ENCODE results near the gene TTLL11. TPM values are rescaled to one million over a fixed set of nuclear protein-coding genes. Genes with fewer than 3 reads are reported as not detected.
A peak's percentile ranks its signal among the peaks of the same experiment; 100 is the strongest.

TTLL11 gene, protein sequence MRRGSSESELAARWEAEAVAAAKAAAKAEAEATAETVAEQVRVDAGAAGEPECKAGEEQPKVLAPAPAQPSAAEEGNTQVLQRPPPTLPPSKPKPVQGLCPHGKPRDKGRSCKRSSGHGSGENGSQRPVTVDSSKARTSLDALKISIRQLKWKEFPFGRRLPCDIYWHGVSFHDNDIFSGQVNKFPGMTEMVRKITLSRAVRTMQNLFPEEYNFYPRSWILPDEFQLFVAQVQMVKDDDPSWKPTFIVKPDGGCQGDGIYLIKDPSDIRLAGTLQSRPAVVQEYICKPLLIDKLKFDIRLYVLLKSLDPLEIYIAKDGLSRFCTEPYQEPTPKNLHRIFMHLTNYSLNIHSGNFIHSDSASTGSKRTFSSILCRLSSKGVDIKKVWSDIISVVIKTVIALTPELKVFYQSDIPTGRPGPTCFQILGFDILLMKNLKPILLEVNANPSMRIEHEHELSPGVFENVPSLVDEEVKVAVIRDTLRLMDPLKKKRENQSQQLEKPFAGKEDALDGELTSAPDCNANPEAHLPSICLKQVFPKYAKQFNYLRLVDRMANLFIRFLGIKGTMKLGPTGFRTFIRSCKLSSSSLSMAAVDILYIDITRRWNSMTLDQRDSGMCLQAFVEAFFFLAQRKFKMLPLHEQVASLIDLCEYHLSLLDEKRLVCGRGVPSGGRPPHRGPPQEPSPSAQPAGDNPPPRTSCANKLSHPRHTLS
- polyA plus RNA-seq (2013, experiment 1 of 2) = 1.2 TPM
- polyA plus RNA-seq (2013, experiment 2 of 2) = 0.95 TPM

DNA sequence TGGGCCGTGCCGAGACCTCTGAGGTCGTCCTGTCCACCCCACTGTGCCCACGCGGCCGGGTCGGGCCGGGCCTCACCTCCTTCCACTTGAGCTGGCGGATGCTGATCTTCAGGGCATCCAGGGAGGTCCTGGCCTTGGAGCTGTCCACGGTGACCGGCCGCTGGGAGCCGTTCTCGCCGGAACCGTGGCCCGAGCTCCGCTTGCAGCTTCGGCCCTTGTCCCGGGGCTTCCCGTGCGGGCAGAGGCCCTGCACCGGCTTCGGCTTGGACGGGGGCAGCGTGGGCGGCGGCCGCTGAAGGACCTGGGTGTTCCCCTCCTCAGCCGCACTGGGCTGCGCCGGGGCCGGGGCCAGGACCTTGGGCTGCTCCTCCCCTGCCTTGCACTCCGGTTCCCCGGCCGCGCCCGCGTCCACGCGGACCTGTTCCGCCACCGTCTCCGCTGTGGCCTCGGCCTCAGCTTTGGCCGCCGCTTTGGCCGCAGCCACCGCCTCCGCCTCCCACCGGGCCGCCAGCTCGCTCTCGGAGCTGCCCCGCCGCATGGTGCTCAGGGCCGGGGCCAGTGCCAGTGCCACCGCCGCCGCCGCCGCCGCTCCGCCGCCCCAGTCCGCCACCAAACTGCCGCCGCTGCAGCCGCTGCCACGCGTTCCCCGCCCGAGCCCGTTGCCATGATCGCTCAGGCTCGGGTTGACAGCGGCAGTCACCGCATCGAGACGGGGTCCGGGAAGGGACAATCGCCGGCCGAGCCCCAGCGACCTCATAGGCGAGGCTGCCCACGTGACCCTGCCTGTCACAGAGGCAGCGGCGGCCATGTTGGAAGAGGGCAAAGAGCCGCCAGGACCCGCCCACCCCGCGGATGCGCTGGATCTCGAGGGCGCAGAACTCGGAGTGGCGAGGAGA lies at the start of gene TTLL11:
Gene TTLL11, minus strand, starts transcription at position 698 of the 896 bp plus-strand sequence. Its CDS starts 160 bp downstream, at position 538.
- Histone ChIP-seq H3K27me3 (ENCODE audit: insufficient read depth, low read length) (peaks cover 57% of the 10 kb centered on the region), H3K27ac (ENCODE audit: low read depth, low read length) (no peak within 1 kb of the TSS), H3K4me3 (ENCODE audit: low read length) (peak within 1 kb of the TSS; percentile 83), H3K4me1 (ENCODE audit: insufficient read depth, low read length) (no peaks in the 10 kb centered on the region), H3K9me3 (ENCODE audit: insufficient read depth, low read depth, low read length) (no peaks in the 10 kb centered on the region), H3K36me3 (ENCODE audit: insufficient read depth, low read length) (no peaks in the 10 kb centered on the region), H3K9ac (ENCODE audit: low read depth, low read length) (no peak within 1 kb of the TSS)
- 1% methylated on average over 98 of the region's 98 CpGs for WGBS

DNA sequence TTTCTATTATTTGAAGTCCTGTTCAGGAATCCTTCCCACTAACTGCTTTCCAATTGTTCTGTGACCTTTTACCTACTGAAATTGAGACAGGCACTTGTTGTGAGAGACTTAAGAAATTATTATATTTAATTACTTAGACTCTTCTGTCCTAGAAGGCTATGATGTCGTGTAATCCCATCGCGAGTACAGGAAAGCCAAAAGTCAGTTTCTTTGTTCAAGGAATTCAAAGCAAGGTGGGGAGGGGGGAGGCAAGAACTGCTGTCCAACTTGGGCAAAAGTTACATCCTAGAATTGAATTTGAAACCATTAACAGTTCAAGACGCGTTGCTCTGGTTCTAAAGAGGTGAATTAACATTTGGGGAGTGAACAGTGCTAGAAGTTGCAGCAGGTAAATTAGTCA lies 48.6 kb upstream of the TTLL11 start:
- 0 out of 2 replicates have a peak, but pooled peaks cover 6% of the 10 kb centered on the region for H3K4me1 ChIP-seq (ENCODE audit: insufficient read depth, low read length)
- 96% methylated on average over 5 of the region's 5 CpGs for WGBS

DNA sequence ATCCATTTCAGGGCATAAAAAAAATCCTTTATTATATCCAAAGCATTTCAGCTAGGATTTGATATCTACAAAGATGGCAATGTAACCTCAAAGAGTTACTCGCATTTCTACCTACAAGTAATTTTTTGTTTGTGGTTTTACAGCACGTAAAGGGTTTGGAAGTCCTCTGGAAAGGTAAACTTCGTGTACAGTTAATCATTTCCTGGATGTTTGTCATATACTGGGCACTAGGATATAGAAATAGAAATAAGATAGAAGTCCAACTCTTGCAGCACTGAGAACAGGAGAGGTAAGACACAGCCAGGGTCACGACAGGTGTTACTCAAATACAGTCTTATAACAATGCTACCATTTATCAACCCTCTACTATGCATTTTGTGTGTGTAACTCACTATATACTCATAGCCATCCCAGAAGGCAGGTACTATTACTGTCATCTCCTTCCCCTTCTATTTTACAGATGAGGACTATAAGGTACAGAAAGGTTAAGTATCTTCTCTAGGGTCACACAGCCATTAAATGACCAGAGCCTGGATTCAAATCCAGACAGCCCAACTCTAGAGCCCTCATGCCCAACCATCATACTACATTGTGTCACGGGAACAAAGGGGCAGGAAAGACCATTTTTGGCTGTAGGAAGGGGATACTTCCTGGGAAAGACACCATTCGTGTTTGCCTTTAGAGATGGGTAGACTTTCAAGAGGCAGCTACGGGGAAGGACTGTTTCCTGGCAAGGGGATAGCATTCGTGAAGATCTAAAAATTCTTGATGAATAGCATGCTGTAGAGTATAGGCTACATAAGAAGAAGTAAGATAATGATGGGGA lies 47.5 kb upstream of the TTLL11 start:
- Histone ChIP-seq H3K27me3 (ENCODE audit: insufficient read depth, low read length) (no peaks in the 10 kb centered on the region; the same call in 1 of the 2 replicates), H3K4me1 (ENCODE audit: insufficient read depth, low read length) (0 out of 2 replicates have a peak, but pooled peaks cover 6% of the 10 kb centered on the region), H3K27ac (ENCODE audit: low read depth, low read length) (no peak overlapping the region), H3K4me3 (ENCODE audit: low read length) (no peak overlapping the region), H3K9ac (ENCODE audit: low read depth, low read length) (no peak overlapping the region), H3K36me3 (ENCODE audit: insufficient read depth, low read length) (peaks cover 31% of the 10 kb centered on the region), H3K9me3 (ENCODE audit: insufficient read depth, low read depth, low read length) (no peaks in the 10 kb centered on the region)
- 93% methylated on average over 8 of the region's 8 CpGs for WGBS

More for the DNA sequence above, 48.6 kb upstream of the TTLL11 start:
- Histone ChIP-seq H3K9ac (ENCODE audit: low read depth, low read length) (no peak overlapping the region), H3K27ac (ENCODE audit: low read depth, low read length) (no peak overlapping the region), H3K4me3 (ENCODE audit: low read length) (no peak overlapping the region), H3K36me3 (ENCODE audit: insufficient read depth, low read length) (peaks cover 42% of the 10 kb centered on the region), H3K9me3 (ENCODE audit: insufficient read depth, low read depth, low read length) (no peaks in the 10 kb centered on the region), H3K27me3 (ENCODE audit: insufficient read depth, low read length) (no peaks in the 10 kb centered on the region; the same call in 1 of the 2 replicates)

DNA sequence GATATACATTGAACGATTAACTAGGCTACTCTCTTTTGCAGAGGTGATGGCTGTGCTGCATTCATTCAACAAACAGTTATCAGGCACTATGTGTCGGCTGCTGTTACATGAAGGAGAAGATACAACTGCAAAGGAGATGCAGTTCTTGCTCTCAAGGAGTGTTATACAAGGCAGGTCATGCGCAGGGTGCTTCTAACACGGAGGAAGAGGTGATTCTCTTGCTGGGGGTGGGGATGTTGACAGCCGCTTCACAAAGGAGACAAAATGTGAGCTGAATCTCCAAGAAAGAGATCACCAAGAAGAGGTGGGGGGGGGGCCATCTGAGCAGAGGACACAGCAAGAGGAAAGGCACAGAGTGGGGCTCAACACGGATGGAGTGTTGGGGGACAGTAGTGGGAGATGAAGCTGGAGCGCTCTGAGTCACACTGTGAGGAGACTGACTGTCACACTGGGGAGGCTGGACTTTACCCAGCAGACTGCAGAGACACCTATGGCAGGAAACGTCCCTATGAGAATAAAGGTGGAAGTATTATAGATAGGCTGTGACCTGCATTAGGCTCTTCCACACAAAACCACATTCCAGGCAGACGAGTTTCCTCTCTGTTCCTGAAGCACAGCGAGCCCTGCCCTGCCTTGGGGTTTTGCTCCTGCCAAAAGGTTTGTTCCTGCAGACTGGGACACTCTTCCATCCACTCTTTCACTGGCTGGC lies 45.6 kb upstream of the TTLL11 start:
- Histone ChIP-seq H3K4me1 (ENCODE audit: insufficient read depth, low read length) (peaks cover 22% of the 10 kb centered on the region; the same call in 1 of the 2 replicates), H3K36me3 (ENCODE audit: insufficient read depth, low read length) (peaks cover 13% of the 10 kb centered on the region), H3K4me3 (ENCODE audit: low read length) (no peak overlapping the region), H3K27me3 (ENCODE audit: insufficient read depth, low read length) (peaks cover 9% of the 10 kb centered on the region; the same call in 1 of the 2 replicates), H3K9me3 (ENCODE audit: insufficient read depth, low read depth, low read length) (no peaks in the 10 kb centered on the region), H3K9ac (ENCODE audit: low read depth, low read length) (no peak overlapping the region), H3K27ac (ENCODE audit: low read depth, low read length) (no peak overlapping the region)
- 56% methylated on average over 10 of the region's 10 CpGs for WGBS

DNA sequence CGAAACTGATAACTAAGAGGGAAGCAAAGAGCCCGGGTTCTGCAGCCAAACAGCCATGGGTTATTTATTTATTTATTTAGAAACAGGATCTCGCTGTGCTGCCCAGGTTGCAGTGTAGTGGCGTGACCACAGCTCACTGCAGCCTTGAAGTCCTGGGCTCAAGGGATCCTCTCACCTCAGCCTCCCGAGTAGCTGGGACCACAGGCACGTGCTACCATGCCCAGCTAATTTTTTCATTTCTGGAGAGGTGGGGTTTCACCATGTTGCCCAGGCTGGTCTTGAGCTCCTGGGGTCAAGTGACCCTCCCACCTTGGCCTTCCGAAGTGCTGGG lies 42.4 kb upstream of the TTLL11 start:
- WGBS = 80% methylated on average over 7 of the region's 7 CpGs
- H3K27me3 ChIP-seq (ENCODE audit: insufficient read depth, low read length) = peaks cover 39% of the 10 kb centered on the region
- peaks cover 37% of the 10 kb centered on the region for H3K4me1 ChIP-seq (ENCODE audit: insufficient read depth, low read length)
- peak overlapping the region; percentile 53; the same call in 1 of the 2 replicates for H3K27ac ChIP-seq (ENCODE audit: low read depth, low read length)
- no peak overlapping the region for H3K4me3 ChIP-seq (ENCODE audit: low read length)
- no peaks in the 10 kb centered on the region for H3K36me3 ChIP-seq (ENCODE audit: insufficient read depth, low read length)
- H3K9ac ChIP-seq (ENCODE audit: low read depth, low read length) = no peak overlapping the region
- H3K9me3 ChIP-seq (ENCODE audit: insufficient read depth, low read depth, low read length) = no peaks in the 10 kb centered on the region

DNA sequence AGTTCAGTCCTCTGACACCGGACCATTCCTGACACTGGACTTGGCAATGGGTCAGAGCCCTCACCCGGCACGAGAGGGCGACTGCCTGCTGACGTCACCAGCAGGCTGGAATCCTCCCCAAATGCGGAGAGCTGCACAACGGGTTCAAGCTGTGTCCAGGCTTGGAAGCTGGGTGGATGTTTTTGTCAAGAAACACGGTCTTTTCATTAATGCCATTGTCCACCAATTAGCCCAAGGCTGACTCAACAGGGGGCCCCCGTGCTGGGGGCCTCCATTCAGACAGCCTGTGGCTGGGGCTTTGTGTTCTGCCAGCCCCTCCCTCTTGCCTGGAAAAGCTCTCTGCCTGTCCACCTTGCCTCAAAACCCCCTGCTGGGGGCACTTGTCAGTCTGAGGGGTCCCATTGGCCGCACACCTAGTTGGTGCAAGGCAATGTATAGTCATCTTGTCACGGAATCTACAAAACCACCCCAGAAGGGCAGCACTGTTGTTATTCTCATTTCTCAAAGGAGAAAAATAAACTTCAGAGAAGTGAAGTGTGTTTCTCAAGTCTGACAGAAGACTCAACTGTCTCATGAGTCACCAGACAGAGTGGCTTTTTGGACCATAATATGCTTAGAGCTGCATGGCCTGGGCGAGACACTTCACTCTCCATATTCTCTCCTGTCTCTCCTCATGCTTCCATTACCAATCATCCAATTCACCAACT lies 41.9 kb upstream of the TTLL11 start:
- H3K4me1 ChIP-seq (ENCODE audit: insufficient read depth, low read length) = peaks cover 37% of the 10 kb centered on the region
- no peak overlapping the region for H3K9ac ChIP-seq (ENCODE audit: low read depth, low read length)
- no peak overlapping the region for H3K4me3 ChIP-seq (ENCODE audit: low read length)
- WGBS = 11% methylated on average over 12 of the region's 12 CpGs
- peaks cover 39% of the 10 kb centered on the region for H3K27me3 ChIP-seq (ENCODE audit: insufficient read depth, low read length)
- no peaks in the 10 kb centered on the region for H3K9me3 ChIP-seq (ENCODE audit: insufficient read depth, low read depth, low read length)
- no peaks in the 10 kb centered on the region for H3K36me3 ChIP-seq (ENCODE audit: insufficient read depth, low read length)
- H3K27ac ChIP-seq (ENCODE audit: low read depth, low read length) = peak overlapping the region; percentile 53; the same call in 1 of the 2 replicates

DNA sequence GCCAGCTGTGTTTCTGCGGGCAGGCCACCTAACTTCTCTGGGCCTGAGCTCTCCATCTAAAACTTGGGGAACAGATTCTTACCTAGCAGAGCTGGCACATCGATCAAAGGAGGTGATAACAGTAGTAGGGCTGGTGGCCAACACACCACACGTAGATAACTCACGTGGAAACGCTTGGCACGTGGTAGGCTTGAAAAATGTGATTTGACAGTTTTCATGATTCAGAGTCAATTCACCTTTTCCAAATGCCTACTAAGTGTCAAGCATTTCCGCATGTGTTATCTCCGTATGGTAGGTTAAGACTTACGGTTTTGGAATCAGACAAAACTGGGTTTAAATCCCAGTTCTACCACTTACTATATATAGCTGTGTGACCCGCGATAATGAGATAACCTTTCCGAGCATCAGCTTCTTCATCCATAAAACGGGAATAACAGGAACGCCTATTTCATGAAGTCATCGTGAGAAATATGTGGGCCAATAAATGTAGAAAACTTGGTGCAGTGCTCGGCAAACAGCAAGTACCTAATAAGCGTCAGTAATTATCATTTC lies 41.0 kb upstream of the TTLL11 start:
- H3K4me3 ChIP-seq (ENCODE audit: low read length) = no peak overlapping the region
- H3K9ac ChIP-seq (ENCODE audit: low read depth, low read length) = no peak overlapping the region
- H3K4me1 ChIP-seq (ENCODE audit: insufficient read depth, low read length) = peaks cover 35% of the 10 kb centered on the region

DNA sequence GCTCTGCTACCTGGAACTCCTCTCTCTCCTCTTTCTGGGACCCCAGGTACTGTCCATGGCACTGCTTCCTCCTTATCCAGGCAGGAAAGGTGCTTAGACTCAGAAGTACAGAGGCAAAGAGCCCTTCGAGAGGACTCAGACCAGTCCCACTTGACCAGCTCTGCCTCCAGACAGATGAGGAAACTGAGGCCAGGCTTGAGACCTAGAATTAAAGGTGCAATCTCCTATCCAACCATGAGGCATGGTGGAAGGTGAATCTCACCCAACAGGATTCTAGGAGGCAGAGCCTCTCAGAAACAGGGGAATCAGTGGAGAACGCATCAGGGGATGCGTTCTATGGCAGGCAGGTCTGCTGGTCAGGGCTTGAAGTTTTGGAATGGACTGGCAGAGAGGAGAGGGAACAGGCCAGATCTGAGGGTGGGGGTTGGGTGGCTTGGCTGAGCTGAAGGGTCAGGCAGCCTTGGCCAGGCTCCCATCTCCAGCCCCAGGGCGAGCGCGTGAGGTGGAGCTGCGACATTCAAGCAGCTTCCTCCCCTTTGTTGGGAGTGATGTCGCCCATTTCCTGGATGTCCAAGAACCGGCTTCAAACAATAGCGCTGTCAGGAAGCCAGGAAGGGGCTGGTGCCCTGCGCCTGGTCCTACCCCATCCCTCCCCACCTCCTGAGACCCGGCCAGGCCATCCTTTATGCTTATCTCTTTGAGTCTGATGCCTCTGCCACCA lies 40.3 kb upstream of the TTLL11 start:
- H3K36me3 ChIP-seq (ENCODE audit: insufficient read depth, low read length) = no peaks in the 10 kb centered on the region
- no peak overlapping the region for H3K9ac ChIP-seq (ENCODE audit: low read depth, low read length)
- H3K9me3 ChIP-seq (ENCODE audit: insufficient read depth, low read depth, low read length) = no peaks in the 10 kb centered on the region
- WGBS = 48% methylated on average over 12 of the region's 12 CpGs
- no peak overlapping the region for H3K27ac ChIP-seq (ENCODE audit: low read depth, low read length)
- no peak overlapping the region for H3K4me3 ChIP-seq (ENCODE audit: low read length)
- H3K4me1 ChIP-seq (ENCODE audit: insufficient read depth, low read length) = peaks cover 31% of the 10 kb centered on the region
- H3K27me3 ChIP-seq (ENCODE audit: insufficient read depth, low read length) = peaks cover 47% of the 10 kb centered on the region

More for the DNA sequence above, 41.0 kb upstream of the TTLL11 start:
- H3K27ac ChIP-seq (ENCODE audit: low read depth, low read length) = no peak overlapping the region
- H3K9me3 ChIP-seq (ENCODE audit: insufficient read depth, low read depth, low read length) = no peaks in the 10 kb centered on the region
- H3K36me3 ChIP-seq (ENCODE audit: insufficient read depth, low read length) = no peaks in the 10 kb centered on the region
- peaks cover 44% of the 10 kb centered on the region for H3K27me3 ChIP-seq (ENCODE audit: insufficient read depth, low read length)
- 75% methylated on average over 17 of the region's 17 CpGs for WGBS

DNA sequence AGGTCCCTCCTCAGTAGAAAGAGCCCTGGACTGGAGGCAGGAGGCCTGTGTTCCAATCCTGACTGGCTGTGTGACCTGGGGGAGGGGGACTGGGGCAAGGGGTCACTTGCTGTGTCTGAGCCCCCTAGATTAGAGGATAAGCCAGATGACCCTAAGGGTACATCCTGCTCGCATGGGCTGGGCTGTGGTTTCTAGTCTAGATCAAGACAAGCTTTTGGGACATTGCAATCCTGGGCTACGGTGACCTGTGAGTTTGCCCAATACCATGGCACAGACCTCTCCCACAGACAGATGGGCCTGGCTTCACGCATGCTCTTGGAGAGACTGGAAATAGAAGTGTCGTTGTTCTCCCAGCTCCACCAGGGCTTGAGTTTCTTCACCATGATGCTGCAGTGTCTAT lies 39.4 kb upstream of the TTLL11 start:
- Histone ChIP-seq H3K9me3 (ENCODE audit: insufficient read depth, low read depth, low read length) (no peaks in the 10 kb centered on the region), H3K27ac (ENCODE audit: low read depth, low read length) (no peak overlapping the region), H3K36me3 (ENCODE audit: insufficient read depth, low read length) (no peaks in the 10 kb centered on the region), H3K9ac (ENCODE audit: low read depth, low read length) (no peak overlapping the region), H3K4me3 (ENCODE audit: low read length) (no peak overlapping the region), H3K4me1 (ENCODE audit: insufficient read depth, low read length) (peaks cover 31% of the 10 kb centered on the region), H3K27me3 (ENCODE audit: insufficient read depth, low read length) (peaks cover 50% of the 10 kb centered on the region)
- WGBS = 92% methylated on average over 4 of the region's 4 CpGs
